T-helper 2 cell (primary cell): ENCODE data around the gene FLII.

ENCODE experiments used
- DNase-seq, 5 experiments: peaks; one replicate each; pipeline versions ENCODE4 v3.0.0 to v3.0.0-alpha.2; 2012 to 2022

FLII gene

GRCh38 chr17:18241229-18241871, 17.2 kb downstream of the FLII start:
- DNase-seq: no peak

- DNase-seq: no peak
Observed at GRCh38 chr17:18240449-18240848, 18.1 kb downstream of the FLII start.

GRCh38 chr17:18238299-18238698, 20.2 kb downstream of the FLII start:
- no peak for DNase-seq

- no peak for DNase-seq
Observed at GRCh38 chr17:18237461-18237860, 21.1 kb downstream of the FLII start.

- no peak for DNase-seq
Observed at GRCh38 chr17:18236494-18236893, 22.0 kb downstream of the FLII start.

GRCh38 chr17:18235743-18236256, 22.7 kb downstream of the FLII start:
- peak in 1 of 5 experiments; percentile 17 for DNase-seq

GRCh38 chr17:18234853-18235380, 23.6 kb downstream of the FLII start:
- DNase-seq: no peak

- no peak for DNase-seq
Observed at GRCh38 chr17:18233803-18234518, 24.6 kb downstream of the FLII start.

- no peak for DNase-seq
Observed at GRCh38 chr17:18231164-18231563, 27.4 kb downstream of the FLII start.

GRCh38 chr17:18230288-18231141, 28.0 kb downstream of the FLII start:
- DNase-seq: no peak

GRCh38 chr17:18229771-18230170, 28.8 kb downstream of the FLII start:
- no peak for DNase-seq

- DNase-seq: no peak
Observed at GRCh38 chr17:18229254-18229653, 29.3 kb downstream of the FLII start.

- no peak for DNase-seq
Observed at GRCh38 chr17:18228176-18228682, 30.3 kb downstream of the FLII start.

- DNase-seq: no peak
Observed at GRCh38 chr17:18227635-18228034, 30.9 kb downstream of the FLII start.

- DNase-seq: no peak
Observed at GRCh38 chr17:18226284-18226945, 32.1 kb downstream of the FLII start.

- peak in 2 of 5 experiments; percentile 18 to 30 for DNase-seq
Observed at GRCh38 chr17:18225642-18226283, 32.8 kb downstream of the FLII start.

- DNase-seq: peak; percentile 91 to 97 (median 95)
Observed at GRCh38 chr17:18225121-18225641, 33.4 kb downstream of the FLII start, which contains the start of gene LLGL1. Gene LLGL1, plus strand, starts transcription at chr17:18225635. Its CDS starts 48 bp downstream, at chr17:18225683.

- no peak for DNase-seq
Observed at GRCh38 chr17:18224387-18225120, 34.0 kb downstream of the FLII start.

GRCh38 chr17:18224053-18224386, 34.5 kb downstream of the FLII start:
- no peak for DNase-seq

GRCh38 chr17:18218756-18219415, 39.7 kb downstream of the FLII start:
- DNase-seq: no peak
